LNCaP clone FGC (cell line): Measurements from ENCODE around the gene BAIAP3.

Source experiments
- DNase-seq: peaks from one replicate; pipeline ENCODE4 v3.0.0-alpha.2; 2011; ENCODE audit warnings: low read depth
- H3K4me3 ChIP-seq: 2 replicates; pipeline ENCODE4 v1.5.1; 2011; ENCODE audit warnings: mild to moderate bottlenecking, low read depth, low read length, control low read depth
- CTCF ChIP-seq: IDR thresholded peaks from 2 replicates; pipeline ENCODE4 v1.5.1; 2012; ENCODE audit warnings: mild to moderate bottlenecking; ENCODE audit not compliant: control insufficient read depth, insufficient read depth; ENCODE audit errors: extremely low read depth

BAIAP3 gene

GRCh38 chr16:1383556-1383955, 50.1 kb downstream of the BAIAP3 start:
- no peak overlapping the region for H3K4me3 ChIP-seq
- TF ChIP-seq CTCF: no peak
- no peak for DNase-seq

- TF ChIP-seq CTCF: no peak
- DNase-seq: no peak
- no peak overlapping the region for H3K4me3 ChIP-seq
Observed at GRCh38 chr16:1385232-1385631, 51.8 kb downstream of the BAIAP3 start.

GRCh38 chr16:1387331-1387730, 53.9 kb downstream of the BAIAP3 start:
- TF ChIP-seq CTCF: no peak
- no peak overlapping the region for H3K4me3 ChIP-seq
- DNase-seq: no peak

- no peak for TF ChIP-seq CTCF
- no peak for DNase-seq
- no peak overlapping the region for H3K4me3 ChIP-seq
Observed at GRCh38 chr16:1389762-1390161, 56.3 kb downstream of the BAIAP3 start.

- TF ChIP-seq CTCF: no peak
- no peak overlapping the region for H3K4me3 ChIP-seq
- DNase-seq: no peak
Observed at GRCh38 chr16:1390239-1390779, 56.9 kb downstream of the BAIAP3 start.

- no peak for TF ChIP-seq CTCF
- H3K4me3 ChIP-seq: no peak overlapping the region
- DNase-seq: no peak
Observed at GRCh38 chr16:1392826-1393225, 59.4 kb downstream of the BAIAP3 start.

- TF ChIP-seq CTCF: no peak
- DNase-seq: no peak
- no peak overlapping the region for H3K4me3 ChIP-seq
Observed at GRCh38 chr16:1393613-1394176, 60.2 kb downstream of the BAIAP3 start.
